K562 (cell line): ENCODE data around the gene VEGFA. TPM values are rescaled to one million over a fixed set of nuclear protein-coding genes. Genes with fewer than 3 reads are reported as not detected.
A peak's percentile ranks its signal among the peaks of the same experiment; 100 is the strongest.

Source experiments
- C11orf30 ChIP-seq: fragments of 450-650 bp; IDR thresholded peaks from 2 replicates; pipeline ENCODE4 v1.6.1; 2016; ENCODE audit warnings: low read depth, mild to moderate bottlenecking
- EP400 ChIP-seq: fragments of 450-650 bp; IDR thresholded peaks from 2 replicates; pipeline ENCODE4 v1.6.1; 2017; ENCODE audit warnings: antibody characterized with exemption, mild to moderate bottlenecking, moderate library complexity
- GABPA ChIP-seq: fragments of 200-800 bp; sonication (Bioruptor generic); conservative IDR thresholded peaks from 2 replicates; pipeline ENCODE4 v1.6.1; 2016; ENCODE audit warnings: low read depth, missing genetic modification characterization, missing compliant biosample characterization
- HDGF ChIP-seq: fragments of 450-650 bp; IDR thresholded peaks from 2 replicates; pipeline ENCODE4 v1.6.1; 2016
- MAFF ChIP-seq: IDR thresholded peaks from 2 replicates; pipeline ENCODE4 v1.6.1; 2012; ENCODE audit warnings: low read length, improper control_type of control experiment
- NR3C1 ChIP-seq: sonication (generic); formaldehyde crosslinking; IDR thresholded peaks from 2 replicates; pipeline ENCODE4 v1.8.1; 2022; ENCODE audit warnings: missing genetic modification reagents
- PHF21A ChIP-seq: fragments of 450-650 bp; IDR thresholded peaks from 2 replicates; pipeline ENCODE4 v1.6.1; 2017; ENCODE audit warnings: low read depth, borderline replicate concordance
- POLR2AphosphoS5 ChIP-seq: IDR thresholded peaks from 2 replicates; pipeline ENCODE4 v1.6.1; 2011; ENCODE audit warnings: mild to moderate bottlenecking, low read depth, low read length, moderate library complexity; ENCODE audit not compliant: control insufficient read depth, insufficient read depth
- POLR2G ChIP-seq: fragments of 200-400 bp; formaldehyde crosslinking; IDR thresholded peaks from 2 replicates; pipeline ENCODE4 v1.6.1; 2017; ENCODE audit warnings: low read depth, mild to moderate bottlenecking, antibody characterized with exemption, low read length, moderate library complexity
- XRCC3 ChIP-seq: fragments of 450-650 bp; IDR thresholded peaks from 2 replicates; pipeline ENCODE4 v1.6.1; 2017; ENCODE audit warnings: mild to moderate bottlenecking, moderate library complexity
- ZNF143 ChIP-seq: sonication (generic); formaldehyde crosslinking; IDR thresholded peaks from 2 replicates; pipeline ENCODE4 v1.9.0; 2022; ENCODE audit warnings: mild to moderate bottlenecking, missing genetic modification reagents
- ZNF444 ChIP-seq: fragments of 250-450 bp; sonication (Bioruptor Pico); IDR thresholded peaks from 2 replicates; pipeline ENCODE4 v1.4.0; 2020; ENCODE audit warnings: mild to moderate bottlenecking, moderate library complexity
- polyA plus RNA-seq, 8 experiments: library from polyadenylated mRNA; depleted of rRNA in 4 of 8; stranded (reverse) in 5 of 8; unstranded in 3 of 8; fragments of >200 nt; fragmentation: Nextera tagmentation in 2 of 8; fragmentation: Illumina TruSeq in 1 of 8; extraction: Ambion mirVana in 2 of 8; extraction: Trizol in 1 of 8; gene quantifications; 2 replicates each; pipeline versions ENCODE4 v1.2.1 to v1.2.3, GENCODE V29; 2011 to 2014; ENCODE audit warnings: inconsistent platforms in 1 of 8, missing spikeins in 1 of 8
- total RNA-seq, 7 experiments: library from RNA; depleted of rRNA in 6 of 7; stranded (reverse); fragments of >200 nt in 6 of 7; fragmentation: Illumina TruSeq in 2 of 7; extraction: Trizol in 2 of 7; gene quantifications; 2 replicates each; pipeline versions ENCODE4 v1.2.1 to v1.2.3, GENCODE V29; 2011 to 2021; ENCODE audit warnings: low replicate concordance in 1 of 7
- TF ChIP-seq, protein P1 (sequence below), 3 experiments: fragments of 200-800 bp in 1 of 3; sonication (Bioruptor generic) in 1 of 3; sonication (generic) in 1 of 3; formaldehyde crosslinking in 1 of 3; IDR thresholded peaks; 2 replicates each; pipeline versions ENCODE4 v1.6.1 to v1.8.0; 2016 to 2022; ENCODE audit warnings: mild to moderate bottlenecking in 2 of 3, missing compliant biosample characterization in 2 of 3, missing genetic modification characterization in 2 of 3, missing genetic modification reagents in 1 of 3
- TF ChIP-seq, protein P2 (sequence below): fragments of 150-350 bp; IDR thresholded peaks from 2 replicates; pipeline ENCODE4 v1.6.1; 2014; ENCODE audit warnings: low read depth, mild to moderate bottlenecking, low read length, borderline replicate concordance

The VEGFA gene
- total and polyA plus RNA-seq, 9 of the 15 experiments (the other 6 are each of a cell fraction or from before 2014, with no cell fraction given) = 14.0 to 271 (median 124) TPM

DNA sequence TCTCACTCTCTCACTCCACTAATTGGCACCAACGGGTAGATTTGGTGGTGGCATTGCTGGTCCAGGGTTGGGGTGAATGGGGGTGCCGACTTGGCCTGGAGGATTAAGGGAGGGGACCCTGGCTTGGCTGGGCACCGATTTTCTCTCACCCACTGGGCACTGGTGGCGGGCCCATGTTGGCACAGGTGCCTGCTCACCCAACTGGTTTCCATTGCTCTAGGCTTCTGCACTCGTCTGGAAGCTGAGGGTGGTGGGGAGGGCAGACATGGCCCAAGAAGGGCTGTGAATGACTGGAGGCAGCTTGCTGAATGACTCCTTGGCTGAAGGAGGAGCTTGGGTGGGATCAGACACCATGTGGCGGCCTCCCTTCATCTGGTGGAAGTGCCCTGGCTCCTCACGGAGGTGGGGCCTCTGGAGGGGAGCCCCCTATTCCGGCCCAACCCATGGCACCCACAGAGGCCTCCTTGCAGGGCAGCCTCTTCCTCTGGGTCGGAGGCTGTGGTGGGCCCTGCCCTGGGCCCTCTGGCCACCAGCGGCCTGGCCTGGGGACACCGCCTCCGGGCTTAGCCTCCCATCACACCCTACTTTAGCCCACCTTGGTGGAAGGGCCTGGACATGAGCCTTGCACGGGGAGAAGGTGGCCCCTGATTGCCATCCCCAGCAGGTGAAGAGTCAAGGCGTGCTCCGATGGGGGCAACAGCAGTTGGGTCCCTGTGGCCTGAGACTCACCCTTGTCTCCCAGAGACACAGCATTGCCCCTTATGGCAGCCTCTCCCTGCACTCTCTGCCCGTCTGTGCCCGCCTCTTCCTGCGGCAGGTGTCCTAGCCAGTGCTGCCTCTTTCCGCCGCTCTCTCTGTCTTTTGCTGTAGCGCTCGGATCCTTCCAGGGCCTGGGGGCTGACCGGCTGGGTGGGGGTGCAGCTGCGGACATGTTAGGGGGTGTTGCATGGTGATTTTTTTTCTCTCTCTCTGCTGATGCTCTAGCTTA is 11.2 kb downstream of the VEGFA start (continued):
- TF ChIP-seq MAFF (no peak), POLR2AphosphoS5 (peak; percentile 28), PHF21A (no peak), NR3C1 (CRISPR knock-in tag) (no peak), ZNF444 (CRISPR knock-in tag) (no peak), ZNF143 (CRISPR knock-in tag) (no peak), EP400 (no peak), C11orf30 (no peak), XRCC3 (no peak), HDGF (no peak), POLR2G (peak; percentile 84), GABPA (tag) (no peak)
- TF ChIP-seq, protein P1, sequence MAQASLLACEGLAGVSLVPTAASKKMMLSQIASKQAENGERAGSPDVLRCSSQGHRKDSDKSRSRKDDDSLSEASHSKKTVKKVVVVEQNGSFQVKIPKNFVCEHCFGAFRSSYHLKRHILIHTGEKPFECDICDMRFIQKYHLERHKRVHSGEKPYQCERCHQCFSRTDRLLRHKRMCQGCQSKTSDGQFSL (CRISPR knock-in tag; IDR thresholded peaks at IDR 0.05) = peak; percentile 62; the same call in 1 of the 2 replicates
- TF ChIP-seq, protein P1 (tag; IDR thresholded peaks at IDR 0.05) = no peak
- TF ChIP-seq, protein P2, sequence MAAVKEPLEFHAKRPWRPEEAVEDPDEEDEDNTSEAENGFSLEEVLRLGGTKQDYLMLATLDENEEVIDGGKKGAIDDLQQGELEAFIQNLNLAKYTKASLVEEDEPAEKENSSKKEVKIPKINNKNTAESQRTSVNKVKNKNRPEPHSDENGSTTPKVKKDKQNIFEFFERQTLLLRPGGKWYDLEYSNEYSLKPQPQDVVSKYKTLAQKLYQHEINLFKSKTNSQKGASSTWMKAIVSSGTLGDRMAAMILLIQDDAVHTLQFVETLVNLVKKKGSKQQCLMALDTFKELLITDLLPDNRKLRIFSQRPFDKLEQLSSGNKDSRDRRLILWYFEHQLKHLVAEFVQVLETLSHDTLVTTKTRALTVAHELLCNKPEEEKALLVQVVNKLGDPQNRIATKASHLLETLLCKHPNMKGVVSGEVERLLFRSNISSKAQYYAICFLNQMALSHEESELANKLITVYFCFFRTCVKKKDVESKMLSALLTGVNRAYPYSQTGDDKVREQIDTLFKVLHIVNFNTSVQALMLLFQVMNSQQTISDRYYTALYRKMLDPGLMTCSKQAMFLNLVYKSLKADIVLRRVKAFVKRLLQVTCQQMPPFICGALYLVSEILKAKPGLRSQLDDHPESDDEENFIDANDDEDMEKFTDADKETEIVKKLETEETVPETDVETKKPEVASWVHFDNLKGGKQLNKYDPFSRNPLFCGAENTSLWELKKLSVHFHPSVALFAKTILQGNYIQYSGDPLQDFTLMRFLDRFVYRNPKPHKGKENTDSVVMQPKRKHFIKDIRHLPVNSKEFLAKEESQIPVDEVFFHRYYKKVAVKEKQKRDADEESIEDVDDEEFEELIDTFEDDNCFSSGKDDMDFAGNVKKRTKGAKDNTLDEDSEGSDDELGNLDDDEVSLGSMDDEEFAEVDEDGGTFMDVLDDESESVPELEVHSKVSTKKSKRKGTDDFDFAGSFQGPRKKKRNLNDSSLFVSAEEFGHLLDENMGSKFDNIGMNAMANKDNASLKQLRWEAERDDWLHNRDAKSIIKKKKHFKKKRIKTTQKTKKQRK = no peak
